Hematopoietic multipotent progenitor cell treated with erythropoietin and hydrocortisone succinate and interleukin-3 and kit ligand, for 15 days (in vitro differentiated cells): ENCODE measurements around the gene PARVB.
"Not testable (repeated sequence)": the region's sequence is repeated elsewhere in the genome, so short reads cannot be mapped to it uniquely, and the experiment has no call there.

Experiments used
- DNase-seq: peaks from one replicate; pipeline ENCODE4 v3.0.0-alpha.2; 2015; ENCODE audit warnings: low spot score

The PARVB gene

GRCh38 chr22:44110656-44111055 is 86.6 kb downstream of the PARVB start:
- DNase-seq, result not testable (repeated sequence)

DNA sequence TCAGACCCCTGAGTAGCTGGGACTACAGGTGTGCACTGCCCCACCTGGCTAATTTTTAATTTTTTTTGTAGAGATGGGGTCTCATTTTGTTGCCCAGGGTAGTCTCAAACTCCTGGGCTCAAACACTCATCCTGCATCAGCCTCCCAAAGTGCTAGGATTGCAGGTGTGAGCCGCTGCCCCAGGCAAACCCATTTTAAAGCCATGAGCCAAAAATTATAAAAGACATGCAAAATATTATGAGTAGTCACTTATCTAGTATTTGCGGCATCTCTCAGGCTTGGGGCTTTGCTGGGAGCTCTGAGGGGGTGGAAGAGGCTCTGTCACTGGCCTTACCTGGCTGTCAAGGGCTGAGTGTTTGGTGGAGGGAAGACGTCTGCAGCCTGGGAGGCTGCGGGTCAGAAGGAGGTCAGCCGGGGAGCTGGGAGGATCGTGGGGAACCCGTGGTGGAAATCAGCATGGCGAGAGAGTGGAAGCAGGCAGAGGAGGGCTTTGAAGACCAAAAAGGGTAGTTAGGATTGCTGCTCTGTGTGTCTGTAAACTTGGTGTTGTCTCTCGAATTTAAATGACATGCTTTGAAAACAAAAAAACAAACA is 87.6 kb downstream of the PARVB start:
- no peak for DNase-seq

DNA sequence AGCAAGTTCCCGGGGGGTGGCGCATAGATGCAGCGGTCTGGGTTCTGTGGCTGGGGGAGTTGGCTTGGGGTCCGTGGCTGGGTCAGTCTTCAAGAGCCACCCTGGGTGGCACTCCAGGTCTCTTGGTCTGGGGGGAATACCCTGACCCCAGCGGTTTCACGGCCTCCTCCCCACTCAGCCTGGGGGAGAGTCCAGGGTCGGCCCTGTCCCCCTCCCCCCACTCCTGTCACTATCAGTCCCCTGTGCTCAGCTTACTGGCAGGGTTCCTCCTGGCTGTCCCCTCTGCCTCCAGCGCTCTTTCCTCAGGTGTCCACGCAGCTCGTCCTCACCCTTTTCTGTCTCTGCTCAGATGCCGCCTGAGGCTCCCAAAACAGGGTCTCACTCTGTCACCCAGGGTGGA is 88.1 kb downstream of the PARVB start:
- DNase-seq, result no peak

- no peak for DNase-seq
Measured at GRCh38 chr22:44116331-44116730, 92.2 kb downstream of the PARVB start.

GRCh38 chr22:44116755-44117684 is 92.9 kb downstream of the PARVB start:
- DNase-seq, result no peak

GRCh38 chr22:44117746-44118145 is 93.6 kb downstream of the PARVB start:
- DNase-seq, result no peak

DNA sequence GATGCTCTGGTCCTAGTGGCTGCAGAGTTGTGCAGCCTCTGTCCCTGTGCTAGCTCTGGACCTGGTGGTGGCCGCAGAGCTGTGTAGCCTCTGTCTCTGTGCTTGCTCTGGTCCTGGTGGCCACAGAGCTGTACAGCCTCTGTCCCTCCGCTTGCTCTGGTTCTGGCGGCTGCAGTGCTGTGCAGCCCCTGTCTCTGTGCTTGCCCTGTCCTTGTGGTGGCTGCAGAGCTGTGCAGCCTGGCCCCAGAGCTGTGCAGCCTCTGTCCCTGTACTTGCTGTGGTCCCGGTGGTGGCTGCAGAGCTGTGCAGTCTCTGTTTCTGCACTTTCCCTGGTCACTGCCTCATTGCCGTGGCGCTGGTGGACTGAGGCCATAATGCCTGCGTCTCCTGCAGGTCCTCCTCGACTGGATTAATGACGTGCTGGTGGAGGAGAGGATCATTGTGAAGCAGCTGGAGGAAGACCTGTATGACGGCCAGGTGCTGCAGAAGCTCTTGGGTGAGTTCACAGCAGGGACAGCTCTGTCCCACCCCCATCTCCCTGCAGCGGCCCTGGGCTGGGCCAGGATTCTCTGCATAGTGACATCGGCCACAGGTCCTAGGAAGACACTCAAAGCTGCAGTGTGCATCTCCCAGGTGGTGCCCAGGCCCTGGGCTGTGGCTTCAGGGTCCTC is 94.7 kb downstream of the PARVB start:
- no peak for DNase-seq

DNA sequence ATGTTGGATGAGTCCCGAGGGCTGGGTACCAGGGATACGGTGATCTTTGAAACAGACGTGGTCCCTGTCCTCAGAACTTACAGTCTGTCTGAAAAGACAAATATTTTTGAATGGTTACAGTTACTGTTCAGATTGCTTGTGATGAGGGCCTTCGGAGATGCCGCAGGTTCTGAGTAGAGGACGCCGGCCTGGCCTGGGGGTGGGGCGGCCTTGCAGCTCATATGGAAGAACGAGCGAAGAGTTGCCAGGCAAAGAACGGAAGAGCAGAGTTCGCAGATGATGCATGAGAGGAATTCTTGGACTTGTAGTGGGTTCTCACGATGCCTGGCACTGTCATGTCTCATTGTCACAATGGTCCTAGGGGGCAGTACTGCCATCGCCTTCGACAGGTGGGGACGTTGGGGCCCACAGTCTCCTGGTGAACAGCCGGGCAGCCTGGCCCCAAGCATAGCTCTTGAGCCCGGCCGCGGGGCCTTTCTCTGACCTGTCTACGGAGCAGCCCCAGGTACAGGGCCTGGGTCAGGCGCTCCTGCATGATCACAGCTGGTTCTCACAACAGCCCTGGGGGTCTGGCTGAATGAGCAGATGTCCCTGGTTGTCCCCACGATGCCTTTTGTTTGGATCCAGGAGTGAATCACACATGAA is 95.7 kb downstream of the PARVB start:
- no peak for DNase-seq

DNA sequence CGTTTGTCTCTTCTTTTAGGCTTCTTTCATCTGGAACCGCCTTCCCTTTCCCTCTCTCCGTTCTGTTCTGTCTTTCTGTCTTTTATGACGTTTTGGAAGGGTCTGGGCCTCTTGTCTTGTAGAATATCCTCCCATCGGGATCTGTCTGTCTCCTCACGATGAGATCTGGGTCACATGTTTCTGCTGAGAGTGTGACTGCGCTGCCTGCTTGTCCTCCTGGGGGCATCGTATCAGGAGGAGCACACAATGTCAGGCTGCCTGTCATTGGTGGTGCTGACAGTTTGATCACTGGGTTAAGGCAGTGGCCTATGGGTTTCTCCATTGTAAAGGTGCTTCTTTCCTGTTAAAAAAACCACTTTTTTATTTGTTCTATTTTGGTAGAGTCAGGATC is 96.2 kb downstream of the PARVB start:
- DNase-seq, result no peak

DNA sequence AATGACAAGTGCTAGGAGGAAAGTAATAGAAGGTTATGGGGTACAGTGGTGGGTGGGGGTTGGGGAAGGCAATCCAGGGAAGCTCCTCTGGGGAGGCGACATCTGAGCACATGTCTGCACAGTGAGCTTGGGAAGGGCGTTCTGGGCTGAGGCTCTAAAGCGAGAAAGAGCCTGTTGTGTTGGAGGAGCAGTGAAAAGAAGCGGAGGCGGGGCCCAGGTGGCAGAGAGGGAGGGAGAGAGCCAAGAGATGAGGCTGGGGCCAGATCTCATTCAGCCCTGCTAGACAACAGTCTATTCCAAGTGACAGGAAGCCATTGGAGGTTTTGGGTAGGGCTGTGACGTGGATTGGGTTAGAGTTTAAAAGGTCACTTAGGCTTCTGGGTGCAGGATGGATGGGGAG is 101.3 kb downstream of the PARVB start:
- DNase-seq, result no peak

DNA sequence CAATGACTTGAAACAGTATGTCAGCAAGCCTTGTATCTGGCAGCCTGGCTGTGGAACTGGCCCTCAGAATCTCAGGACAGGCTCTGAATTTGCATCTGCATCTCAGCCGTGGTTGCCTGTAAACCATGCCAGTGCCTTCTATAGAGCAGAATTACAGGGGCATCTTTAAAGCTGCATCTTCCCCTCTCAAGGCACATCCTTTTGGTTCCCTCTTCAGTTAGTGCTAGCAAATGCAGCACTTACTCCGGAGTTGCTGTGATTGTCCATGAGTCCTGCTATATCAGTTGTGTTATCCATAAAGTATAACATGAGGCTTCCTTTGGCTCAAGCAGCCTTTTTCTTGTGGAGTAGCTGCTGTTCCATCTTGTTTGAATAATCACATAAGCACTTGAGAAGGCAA is 102.7 kb downstream of the PARVB start:
- no peak for DNase-seq

- DNase-seq, result no peak
Measured at GRCh38 chr22:44127356-44127755, 103.3 kb downstream of the PARVB start.

DNA sequence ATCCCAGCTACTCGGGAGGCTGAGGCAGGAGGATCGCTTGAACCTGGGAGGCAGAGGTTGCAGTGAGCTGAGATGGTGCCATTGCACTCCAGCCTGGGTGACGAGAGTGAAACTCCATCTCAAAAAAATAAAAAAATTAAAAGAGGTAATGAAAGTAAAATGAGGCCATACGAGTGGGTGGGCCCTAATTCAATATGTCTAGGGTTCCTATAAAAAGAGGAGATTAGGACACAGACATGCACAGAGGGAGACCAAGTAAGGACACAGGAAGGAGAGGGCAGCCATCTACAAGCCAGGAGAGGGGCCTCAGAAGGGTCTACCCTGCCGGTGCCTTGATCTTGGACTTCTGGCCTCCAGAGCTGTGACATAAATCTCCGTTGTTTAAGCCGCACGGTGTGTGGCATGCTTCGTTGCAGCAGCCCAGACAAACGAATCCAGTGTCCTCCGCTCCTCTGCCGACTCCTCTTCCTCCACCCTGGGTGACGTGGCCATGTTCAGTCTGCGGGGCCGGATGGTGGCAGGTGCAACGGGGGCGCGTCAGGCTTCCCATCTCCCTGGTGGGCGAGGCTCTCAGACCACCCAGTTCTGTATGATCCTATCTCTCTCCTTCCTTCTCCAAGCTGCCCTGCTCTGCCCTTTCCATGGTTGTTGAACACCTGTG is 105.0 kb downstream of the PARVB start:
- no peak for DNase-seq

- no peak for DNase-seq
Measured at GRCh38 chr22:44129619-44129976, 105.5 kb downstream of the PARVB start.

DNA sequence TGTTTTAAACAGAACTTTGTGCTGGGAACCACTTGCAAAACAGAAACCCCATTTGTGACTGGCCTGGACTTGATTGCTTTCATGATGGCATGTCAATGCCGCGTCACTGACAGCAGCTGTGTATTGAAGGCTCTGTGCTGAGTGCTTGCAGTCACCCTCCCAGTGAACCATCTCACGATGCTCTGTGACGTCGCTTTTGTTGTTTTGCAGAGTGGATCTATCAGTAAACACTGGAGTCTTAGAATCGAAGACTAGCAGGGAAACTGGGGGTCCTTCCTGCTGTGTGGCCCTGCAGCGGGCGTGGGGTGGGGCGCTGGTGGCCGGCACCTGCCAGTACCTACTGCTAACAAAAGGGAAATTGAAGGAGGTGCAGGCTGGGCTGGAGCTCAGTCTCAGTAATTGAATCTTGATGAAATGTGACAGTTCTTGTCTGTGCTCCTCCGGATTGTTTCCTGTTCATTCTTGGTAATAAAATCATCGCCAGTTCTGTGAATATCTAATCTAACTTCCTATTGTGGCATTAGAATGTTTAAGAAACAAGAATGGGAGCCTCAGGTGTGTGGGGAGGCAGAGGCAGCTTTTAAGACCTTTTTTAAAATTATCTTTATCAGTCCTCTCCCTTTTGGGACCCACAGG is 106.1 kb downstream of the PARVB start:
- DNase-seq, result no peak

DNA sequence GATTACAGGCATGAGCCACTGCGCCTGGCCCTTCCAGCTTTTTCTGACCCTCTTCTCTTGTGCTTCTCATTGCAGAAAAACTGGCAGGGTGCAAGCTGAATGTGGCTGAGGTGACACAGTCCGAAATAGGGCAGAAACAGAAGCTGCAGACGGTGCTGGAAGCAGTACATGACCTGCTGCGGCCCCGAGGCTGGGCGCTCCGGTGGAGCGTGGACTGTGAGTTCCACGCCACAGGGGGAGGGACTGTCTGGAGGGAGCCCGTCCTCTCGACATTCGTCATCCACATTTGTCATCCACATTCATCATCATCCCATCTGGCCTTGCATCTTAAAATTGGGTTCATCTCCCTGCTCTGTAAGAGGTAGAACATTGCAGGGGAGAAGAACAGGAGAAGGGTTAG is 107.3 kb downstream of the PARVB start:
- DNase-seq, result no peak

DNA sequence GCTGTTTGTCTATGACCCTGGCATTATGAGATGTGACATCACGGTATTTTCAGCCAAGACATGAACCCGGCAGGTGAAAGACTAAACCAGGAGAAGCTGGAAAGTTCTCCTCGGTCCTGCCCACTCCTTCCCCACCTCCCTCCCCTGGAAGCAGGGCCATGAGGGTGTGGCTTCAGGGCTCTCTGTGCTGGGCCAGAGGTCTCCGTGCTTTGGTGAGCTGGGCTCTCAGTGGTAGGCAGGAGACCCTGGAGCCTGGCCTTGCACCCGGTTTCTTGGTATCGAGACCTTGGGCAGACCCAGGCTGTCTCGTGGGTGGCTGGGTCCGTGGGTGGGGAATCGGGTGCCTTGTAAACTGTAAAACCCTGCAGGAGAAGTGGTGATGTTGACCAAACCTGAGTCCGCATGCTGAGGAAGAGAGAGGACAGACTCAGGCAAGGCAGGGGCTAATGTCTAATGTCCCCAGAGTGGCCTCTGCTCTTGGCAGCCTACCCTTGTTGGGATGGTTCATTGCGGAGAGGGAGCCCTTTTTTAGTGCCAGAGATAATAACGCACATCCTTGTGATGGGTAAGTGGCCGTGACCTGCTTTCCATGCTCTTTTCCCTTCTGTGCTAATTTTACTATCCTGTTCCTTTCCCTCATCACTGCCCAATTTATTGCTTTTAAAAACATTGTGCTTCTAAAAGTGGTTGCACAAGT is 108.0 kb downstream of the PARVB start:
- no peak for DNase-seq

- no peak for DNase-seq
Measured at GRCh38 chr22:44132724-44133123, 108.6 kb downstream of the PARVB start.

DNA sequence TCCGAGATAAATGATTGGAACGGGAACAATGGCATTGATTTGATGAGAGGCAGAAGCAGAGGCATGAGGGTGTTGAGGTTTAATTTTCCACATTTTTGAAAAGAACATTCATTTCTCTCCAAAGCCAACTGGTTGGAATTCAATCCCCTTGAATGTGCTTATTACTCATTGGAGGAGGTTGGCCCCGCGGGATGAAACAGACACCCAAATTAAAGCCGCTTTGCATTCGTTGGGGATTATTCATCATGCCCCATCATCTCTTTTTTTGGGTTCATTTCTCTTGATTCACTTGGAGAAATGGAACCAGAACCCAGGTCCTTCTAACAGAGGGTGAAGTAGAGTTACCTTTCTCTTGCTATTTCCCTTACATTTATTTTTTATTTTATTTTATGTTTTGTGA is 109.1 kb downstream of the PARVB start:
- no peak for DNase-seq

- no peak for DNase-seq
Measured at GRCh38 chr22:44133901-44134571, 109.9 kb downstream of the PARVB start.
